GM18498 (cell line): ENCODE measurements around the gene UBL7.

ENCODE experiments used
- ATAC-seq: cut with Tn5 transposase; IDR thresholded peaks from one replicate; pipeline ENCODE4 v1.9.1; 2021; ENCODE audit warnings: mild to moderate bottlenecking, moderate library complexity; ENCODE audit not compliant: unreplicated experiment

Gene UBL7

GRCh38 chr15:74442063-74442462 is 18.9 kb downstream of the UBL7 start:
- no peak for ATAC-seq

DNA sequence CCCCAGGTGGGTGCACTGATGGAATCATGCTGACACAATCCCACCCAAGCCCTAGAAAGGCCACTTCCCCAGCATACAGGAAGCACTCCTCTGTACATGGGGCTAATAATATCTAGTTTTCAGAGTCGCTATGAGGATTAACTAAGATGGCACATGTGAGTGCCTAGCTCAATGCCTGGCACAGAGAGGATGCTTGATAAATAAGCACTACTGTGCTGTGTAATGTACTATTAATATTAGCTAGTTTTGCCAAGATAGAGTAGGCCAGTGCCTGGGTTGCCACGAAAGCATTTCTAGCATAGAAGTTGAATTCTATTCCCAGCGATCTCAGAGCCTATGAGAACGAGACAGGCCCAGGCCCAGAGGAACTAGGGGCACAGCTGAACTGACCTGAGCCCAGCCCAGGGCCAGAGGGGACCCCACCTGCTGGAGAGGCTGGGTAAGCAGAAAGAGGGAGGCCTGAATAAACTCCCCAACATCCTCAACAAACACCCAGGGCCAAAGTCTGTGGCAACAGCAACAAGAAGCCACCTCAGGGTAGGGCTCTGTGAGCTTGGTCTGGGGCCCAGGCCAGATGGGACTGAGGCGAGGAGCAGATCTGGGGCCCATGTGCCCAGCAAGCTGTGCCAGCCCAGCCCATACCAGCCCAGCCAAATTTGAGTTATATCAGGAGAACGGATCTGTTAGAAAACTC is 19.6 kb downstream of the UBL7 start:
- ATAC-seq: no peak

GRCh38 chr15:74438721-74439316 is 22.1 kb downstream of the UBL7 start:
- no peak for ATAC-seq

DNA sequence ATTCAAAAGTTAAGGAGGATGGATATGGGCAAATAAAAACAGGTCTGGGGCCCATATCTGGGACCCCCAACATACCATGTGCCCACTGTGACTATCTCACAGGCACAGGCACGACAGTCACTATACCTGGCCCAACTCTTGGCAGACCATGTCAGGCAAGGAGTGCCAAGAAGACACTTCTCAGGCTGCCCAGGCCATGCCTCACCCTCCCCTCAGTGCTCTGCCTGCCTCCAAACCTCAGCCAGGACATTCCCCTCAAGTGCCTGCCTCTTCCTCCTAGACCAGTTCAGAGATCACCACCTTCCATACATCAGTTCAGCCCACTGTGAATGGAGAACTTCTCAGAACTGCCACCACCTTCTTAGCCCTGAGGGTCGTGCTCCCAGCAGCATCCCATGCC is 22.8 kb downstream of the UBL7 start:
- no peak for ATAC-seq

- ATAC-seq: no peak
These were observed 26.5 kb downstream of the UBL7 start for GRCh38 chr15:74434263-74435136.

DNA sequence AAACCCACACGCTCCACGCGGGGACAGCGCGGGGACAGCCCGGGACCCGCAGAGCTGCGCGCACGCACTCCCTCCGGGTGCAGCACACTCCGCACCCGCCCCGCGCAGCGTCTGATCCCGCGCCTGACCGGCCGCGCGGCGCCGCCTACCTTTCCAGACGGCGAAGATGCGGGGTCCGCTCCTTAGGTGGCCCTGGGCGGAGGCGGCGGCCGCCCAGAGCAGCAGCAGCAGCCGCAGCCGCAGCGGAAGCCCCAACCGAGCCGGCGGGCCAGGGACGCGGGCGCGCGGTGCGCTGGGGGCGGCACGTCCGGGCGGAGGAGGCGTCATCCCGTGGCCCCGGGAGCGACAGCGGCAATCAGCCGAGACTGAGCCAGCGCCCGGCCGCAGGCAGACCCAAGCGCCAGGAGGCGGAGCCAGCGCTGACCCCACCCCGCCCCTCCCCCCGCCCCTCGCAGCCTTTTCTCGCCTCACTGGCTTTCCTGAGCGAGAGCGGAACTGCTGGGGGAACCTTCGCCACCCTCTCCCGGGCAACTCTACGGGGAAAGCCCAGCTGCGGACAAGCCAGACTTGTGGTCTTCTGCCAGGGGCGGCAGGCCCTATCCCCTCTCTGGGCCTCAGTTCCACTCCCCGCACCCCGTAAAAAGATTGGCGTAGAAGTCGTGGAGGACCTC is 27.2 kb downstream of the UBL7 start, which contains the start of gene SEMA7A:
Gene SEMA7A (minus strand): TSS at position 367 of the 671 bp plus-strand sequence. CDS start 40 bp downstream, at position 327.
- peak; percentile 72 for ATAC-seq

DNA sequence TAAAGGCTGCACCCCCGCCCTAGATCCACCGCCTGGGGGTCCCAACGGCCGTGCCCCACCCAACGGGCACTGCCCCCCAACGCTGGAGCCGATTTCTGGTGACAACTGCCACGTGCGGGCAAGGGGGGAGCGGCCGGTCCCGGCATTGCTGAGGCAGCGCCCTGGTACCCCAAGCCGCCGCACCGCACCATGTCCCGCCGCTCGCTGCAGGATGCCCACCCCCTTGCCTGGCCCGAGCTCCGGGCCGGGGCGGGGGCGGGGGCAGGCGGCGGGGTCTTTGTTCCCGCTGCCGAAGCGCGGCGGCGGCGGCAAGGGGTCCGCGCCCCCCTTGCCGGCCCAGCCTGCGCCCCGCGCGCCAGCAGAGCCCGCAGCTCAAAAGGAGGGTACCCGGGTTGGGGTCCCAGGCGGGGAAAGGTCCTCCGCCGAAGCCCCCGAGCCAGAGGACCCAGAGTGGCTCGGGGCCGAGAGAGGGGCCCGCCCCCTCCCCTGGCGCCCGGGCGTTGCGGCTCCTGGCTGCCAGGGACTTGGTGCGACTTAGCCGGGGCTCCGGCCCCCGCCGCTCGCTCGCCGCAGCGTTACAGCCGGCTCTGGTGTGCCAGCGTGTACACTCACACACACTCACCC is 27.9 kb downstream of the UBL7 start:
- no peak for ATAC-seq

DNA sequence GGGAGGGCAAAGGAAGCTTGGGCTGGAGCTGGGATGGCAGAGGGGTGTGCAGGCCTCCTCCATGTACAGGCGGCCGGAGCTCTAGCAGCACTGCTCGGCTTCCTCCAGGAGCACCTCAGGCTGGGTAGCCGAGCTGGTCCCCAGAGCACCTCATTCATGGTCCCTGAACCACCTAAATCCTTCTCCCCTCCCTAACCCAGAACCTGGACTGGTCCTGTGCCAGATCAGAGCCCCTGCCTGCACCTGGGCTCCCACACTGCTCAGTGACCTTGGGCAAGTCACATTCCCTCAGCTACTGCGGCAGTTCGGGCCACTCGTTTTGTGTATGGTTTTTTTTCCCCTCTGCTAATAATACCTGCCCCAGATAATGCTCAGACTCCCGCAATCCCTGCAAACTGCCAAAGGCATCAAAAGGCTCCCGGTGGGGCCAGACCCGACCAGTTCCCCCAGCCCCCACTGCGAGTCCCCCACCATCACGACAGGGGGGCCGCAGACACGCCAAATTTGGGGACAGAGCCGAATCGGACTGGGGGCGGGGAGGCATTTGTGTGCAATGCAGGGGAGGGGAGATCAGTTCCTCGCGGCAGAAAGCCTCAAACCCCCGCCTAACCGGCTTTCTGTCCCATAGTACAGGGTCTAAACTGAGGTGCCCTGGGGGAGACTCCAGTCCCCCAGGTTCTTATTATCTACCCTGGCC is 28.5 kb downstream of the UBL7 start:
- no peak for ATAC-seq

GRCh38 chr15:74431645-74432044 is 29.3 kb downstream of the UBL7 start:
- no peak for ATAC-seq

- ATAC-seq: no peak
These were observed 29.8 kb downstream of the UBL7 start for GRCh38 chr15:74431116-74431515.

DNA sequence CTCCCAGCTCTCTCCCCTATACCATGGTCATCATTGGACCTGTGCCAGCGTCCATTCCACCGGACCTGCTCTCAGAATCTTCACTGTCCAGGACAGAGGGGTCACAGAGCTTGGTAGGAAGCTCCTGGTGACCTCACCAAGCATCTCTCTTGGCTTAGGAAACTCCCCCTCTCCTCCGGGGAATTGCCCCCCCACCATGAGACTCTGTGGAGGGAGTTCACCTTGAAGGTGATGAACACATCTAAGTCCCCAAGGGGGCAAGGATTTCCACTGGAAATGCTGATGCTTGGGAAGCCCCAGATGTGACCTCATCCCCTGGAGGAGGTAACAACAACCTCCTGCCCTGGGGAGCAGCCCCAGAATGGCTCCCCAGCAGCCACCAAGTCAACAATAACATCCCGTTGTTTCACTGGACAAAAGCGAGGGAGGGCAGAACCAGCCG is 30.4 kb downstream of the UBL7 start:
- no peak for ATAC-seq

DNA sequence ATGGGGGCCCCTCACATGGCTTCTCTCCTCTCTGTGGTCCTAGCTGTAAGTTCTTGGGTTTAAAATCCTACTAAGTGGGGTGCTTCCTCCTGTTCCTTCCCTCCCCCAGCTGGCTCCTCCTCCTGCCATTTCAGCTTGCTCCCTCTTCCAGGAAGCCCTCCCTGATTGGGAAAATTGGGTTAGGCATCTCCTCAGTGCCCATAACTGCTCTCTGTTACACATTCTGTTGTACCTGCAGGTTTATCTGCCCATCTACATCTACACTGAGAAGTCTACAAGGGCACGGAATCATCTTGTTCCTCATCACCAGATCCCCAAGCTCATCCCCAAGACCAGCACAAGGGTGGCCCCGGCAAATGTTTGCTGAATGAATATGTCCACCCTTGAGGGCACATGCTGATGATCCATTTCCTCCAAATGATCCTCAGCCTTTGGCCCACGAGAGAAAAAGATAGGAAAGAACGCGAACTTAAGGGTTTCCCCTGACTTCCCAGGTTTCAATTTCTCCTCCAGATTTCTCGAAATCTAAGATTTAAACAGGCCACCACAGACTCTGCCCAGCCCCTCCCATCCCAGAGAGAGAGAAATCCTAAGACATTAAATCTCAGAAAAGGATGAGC is 31.1 kb downstream of the UBL7 start:
- ATAC-seq: no peak

GRCh38 chr15:74428970-74429780 is 31.8 kb downstream of the UBL7 start:
- no peak for ATAC-seq

DNA sequence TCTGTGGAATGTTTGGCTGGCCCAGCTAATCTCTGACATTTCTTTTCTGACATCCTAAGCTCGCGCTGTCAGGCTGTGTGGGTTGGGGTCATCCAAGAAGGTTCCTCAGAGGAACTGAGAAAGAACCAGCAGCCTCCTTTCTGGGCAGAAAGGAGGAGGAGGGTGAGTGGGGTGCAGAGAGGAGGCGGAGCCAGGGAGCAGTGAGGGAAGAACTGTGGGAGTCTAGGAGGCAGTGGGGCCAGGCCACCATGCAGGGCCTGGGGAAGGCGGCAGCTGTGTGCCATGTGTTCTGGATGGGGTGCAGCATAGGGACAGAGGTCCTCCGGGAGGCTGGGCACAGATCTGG is 32.5 kb downstream of the UBL7 start:
- no peak for ATAC-seq

DNA sequence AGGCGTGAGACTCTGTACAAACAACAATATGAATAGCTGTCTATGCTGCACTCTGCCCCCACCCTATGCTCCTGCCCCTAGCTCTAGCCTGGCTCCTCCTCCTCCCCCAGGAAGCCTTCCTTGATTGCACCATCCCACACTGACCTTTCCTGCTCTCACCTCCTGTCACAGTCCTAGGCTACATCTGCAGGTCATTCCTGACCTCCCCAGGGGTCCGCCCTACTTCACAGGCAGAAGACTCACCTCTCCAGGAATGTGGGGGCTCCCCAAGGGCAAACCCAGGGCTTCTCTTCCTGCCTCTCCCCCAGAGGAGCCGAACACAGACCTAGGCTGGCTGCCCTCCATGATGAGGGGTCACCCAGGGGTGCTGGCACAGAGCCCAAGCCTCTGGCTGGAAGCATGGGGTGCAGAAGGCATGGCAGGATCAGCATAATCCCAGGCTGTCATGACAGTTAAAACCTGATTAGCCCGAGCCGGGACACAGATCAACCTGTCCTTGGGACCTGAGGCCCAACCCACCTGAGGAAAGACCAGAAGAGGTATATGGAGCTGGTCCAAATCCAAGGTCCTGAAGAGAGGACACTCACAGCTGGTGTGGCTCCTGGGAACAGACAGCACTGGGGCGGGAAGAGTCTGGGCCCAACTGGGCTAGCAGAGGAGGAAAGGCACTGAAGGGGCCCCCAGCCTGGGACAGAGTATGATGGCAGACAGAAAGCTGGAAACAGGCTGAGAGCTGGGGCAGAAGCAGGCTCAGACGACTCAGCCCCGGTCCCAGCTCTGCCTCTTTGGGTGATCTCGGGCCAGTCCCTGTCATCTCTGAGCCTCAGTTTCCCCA is 33.1 kb downstream of the UBL7 start:
- ATAC-seq: no peak

DNA sequence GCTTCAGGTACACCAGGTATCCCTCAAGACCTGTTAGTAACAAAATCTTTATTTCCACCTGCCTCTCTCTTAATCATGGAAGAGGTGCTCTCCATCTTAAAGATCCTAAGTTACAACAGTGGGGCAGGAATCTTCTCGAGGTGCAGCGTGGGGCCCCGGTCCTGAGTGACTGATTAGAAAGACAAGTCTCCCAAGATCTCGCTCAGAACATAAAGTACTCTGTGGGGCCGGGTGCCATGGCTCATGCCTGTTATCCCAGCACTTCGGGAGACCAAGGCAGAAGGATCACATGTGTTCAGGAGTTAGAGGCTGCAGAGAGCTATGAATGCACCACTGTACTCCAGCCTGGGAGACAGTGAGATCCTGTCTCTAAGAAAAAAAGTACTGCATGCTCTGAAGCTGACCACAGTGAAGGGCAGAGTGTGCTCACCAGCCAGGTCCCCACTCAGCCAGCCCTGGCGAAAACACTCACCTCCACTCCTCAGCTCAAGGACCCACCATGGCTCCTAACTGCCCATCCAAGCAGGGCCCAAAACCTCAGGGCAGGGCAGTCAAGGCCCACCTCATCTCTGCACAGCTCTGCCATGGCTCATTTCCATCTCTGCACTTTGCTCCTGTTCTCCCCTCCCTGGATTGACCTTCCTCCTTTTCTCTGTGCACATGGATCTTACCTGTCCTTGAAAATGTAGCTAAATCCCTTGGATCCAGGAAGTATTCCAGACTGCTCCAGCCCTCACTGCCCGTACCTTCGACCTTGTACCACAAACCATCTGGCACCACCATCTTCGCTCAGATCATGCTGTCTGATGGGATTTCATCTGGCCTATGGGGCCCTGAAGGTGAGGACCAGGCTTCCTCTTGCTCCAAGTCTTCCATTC is 34.3 kb downstream of the UBL7 start:
- ATAC-seq: no peak

DNA sequence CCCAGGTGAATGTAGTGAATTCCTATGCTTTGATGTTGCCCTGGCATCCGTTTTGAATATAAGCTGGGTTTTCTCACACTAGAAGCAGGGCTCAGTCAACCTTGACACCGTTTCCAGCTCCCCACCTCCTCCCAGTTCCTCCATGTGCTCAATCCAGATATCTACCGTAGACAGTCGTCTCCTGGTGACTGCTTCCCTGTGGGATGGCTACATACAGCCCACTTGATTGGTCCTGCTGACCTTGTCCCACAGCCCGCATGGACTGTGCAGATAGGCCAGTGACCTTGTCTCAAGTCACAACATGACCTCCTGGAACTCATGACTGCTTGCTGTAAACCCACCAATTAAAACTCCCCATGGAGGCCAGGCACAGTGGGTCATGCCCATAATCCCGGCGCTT is 35.3 kb downstream of the UBL7 start:
- ATAC-seq: no peak
